WTC11 (cell line): ENCODE results near the gene CACNA2D4. TPM values are rescaled to one million over a fixed set of nuclear protein-coding genes. Genes with fewer than 3 reads are reported as not detected.

Experiments
- ATAC-seq: fragments of 200-7000 bp; cut with Tn5 transposase; 2 replicates; pipeline ENCODE4 v1.10.0; 2021; ENCODE audit warnings: mild to moderate bottlenecking, moderate library complexity
- CTCF ChIA-PET: fragments of 300-600 bp; sonication (Branson Sonifier 250); formaldehyde crosslinking; loops from one replicate; lab custom pipeline; 2021; ENCODE audit warnings: antibody characterized with exemption; lab: Charles Lee
- POLR2A ChIA-PET: fragments of 350-600 bp; sonication (Branson Sonifier 250); formaldehyde crosslinking; loops from one replicate; lab custom pipeline; 2021; ENCODE audit warnings: antibody characterized with exemption; lab: Charles Lee
- DNase-seq: peaks from one replicate; pipeline ENCODE4 v3.0.0; 2021; ENCODE audit warnings: low spot score
- H3K27ac Mint-ChIP-seq: 2 replicates; pipeline ENCODE4 v1.8.0; 2021; ENCODE audit warnings: mixed read lengths
- H3K27me3 Mint-ChIP-seq: 2 replicates; pipeline ENCODE4 v1.8.0; 2021; ENCODE audit warnings: low read depth, mild to moderate bottlenecking, moderate library complexity, mixed read lengths
- H3K36me3 Mint-ChIP-seq: 2 replicates; pipeline ENCODE4 v1.8.0; 2021; ENCODE audit warnings: mixed read lengths
- H3K4me1 Mint-ChIP-seq: 2 replicates; pipeline ENCODE4 v1.8.0; 2022; ENCODE audit warnings: mixed read lengths
- H3K4me3 Mint-ChIP-seq: 2 replicates; pipeline ENCODE4 v1.8.0; 2021; ENCODE audit warnings: mild to moderate bottlenecking, moderate library complexity, mixed read lengths
- H3K9me3 Mint-ChIP-seq: 2 replicates; pipeline ENCODE4 v1.8.0; 2021; ENCODE audit warnings: mixed read lengths
- ATF1 ChIP-seq: sonication (generic); formaldehyde crosslinking; IDR thresholded peaks from 2 replicates; pipeline ENCODE4 v1.8.1; 2023; ENCODE audit warnings: mild to moderate bottlenecking, moderate library complexity, missing genetic modification reagents
- CBFB ChIP-seq: sonication (generic); formaldehyde crosslinking; IDR thresholded peaks from 2 replicates; pipeline ENCODE4 v1.8.1; 2022; ENCODE audit warnings: mild to moderate bottlenecking, low read depth, missing genetic modification reagents
- E2F4 ChIP-seq: sonication (generic); formaldehyde crosslinking; IDR thresholded peaks from 2 replicates; pipeline ENCODE4 v1.8.1; 2022; ENCODE audit warnings: low read depth, mild to moderate bottlenecking, moderate library complexity, missing genetic modification reagents, borderline replicate concordance
- E2F5 ChIP-seq: sonication (generic); formaldehyde crosslinking; IDR thresholded peaks from 2 replicates; pipeline ENCODE4 v1.8.1; 2022; ENCODE audit warnings: mild to moderate bottlenecking, moderate library complexity, missing genetic modification reagents
- IRF1 ChIP-seq: sonication (generic); formaldehyde crosslinking; IDR thresholded peaks from 2 replicates; pipeline ENCODE4 v1.8.0; 2023; ENCODE audit warnings: missing genetic modification reagents
- IRF2 ChIP-seq: sonication (generic); formaldehyde crosslinking; IDR thresholded peaks from 2 replicates; pipeline ENCODE4 v1.8.0; 2022; ENCODE audit warnings: low read depth, missing genetic modification reagents, borderline replicate concordance
- NR1H2 ChIP-seq: sonication (generic); formaldehyde crosslinking; IDR thresholded peaks from 2 replicates; pipeline ENCODE4 v1.9.0; 2021; ENCODE audit warnings: mild to moderate bottlenecking, moderate library complexity, missing genetic modification reagents
- SP1 ChIP-seq: sonication (generic); formaldehyde crosslinking; conservative IDR thresholded peaks from 2 replicates; pipeline ENCODE4 v1.8.1; 2022; ENCODE audit warnings: missing genetic modification reagents
- TEAD1 ChIP-seq: sonication (generic); formaldehyde crosslinking; IDR thresholded peaks from 2 replicates; pipeline ENCODE4 v1.8.0; 2022; ENCODE audit warnings: mild to moderate bottlenecking, missing genetic modification reagents
- USF2 ChIP-seq: sonication (generic); formaldehyde crosslinking; IDR thresholded peaks from 2 replicates; pipeline ENCODE4 v1.8.1; 2023; ENCODE audit warnings: mild to moderate bottlenecking, missing genetic modification reagents, moderate library complexity
- ZNF317 ChIP-seq: sonication (generic); formaldehyde crosslinking; IDR thresholded peaks from 2 replicates; pipeline ENCODE4 v1.8.1; 2023; ENCODE audit warnings: low read depth, mild to moderate bottlenecking, moderate library complexity, missing genetic modification reagents, borderline replicate concordance
- ZNF423 ChIP-seq: fragments of 250-450 bp; sonication (Bioruptor Pico); IDR thresholded peaks from 2 replicates; pipeline ENCODE4 v2.1.2; 2022; ENCODE audit warnings: mild to moderate bottlenecking, moderate library complexity
- ZNF425 ChIP-seq: fragments of 250-450 bp; sonication (Bioruptor Pico); conservative IDR thresholded peaks from 2 replicates; pipeline ENCODE4 v1.9.0; 2021; ENCODE audit warnings: mild to moderate bottlenecking
- ZNF532 ChIP-seq: fragments of 250-450 bp; sonication (Bioruptor Pico); IDR thresholded peaks from 2 replicates; pipeline ENCODE4 v1.9.0; 2021; ENCODE audit warnings: mild to moderate bottlenecking, borderline replicate concordance
- total RNA-seq: library from RNA; stranded (reverse); gene quantifications from 3 replicates; pipeline ENCODE4 v1.2.3, GENCODE V29; 2021
- TF ChIP-seq, protein P1 (sequence below): sonication (generic); formaldehyde crosslinking; IDR thresholded peaks from 2 replicates; pipeline ENCODE4 v1.8.1; 2023; ENCODE audit warnings: mild to moderate bottlenecking, moderate library complexity, missing genetic modification reagents

The CACNA2D4 gene
- total RNA-seq, 1 experiment from 2014 or later, result 0.04 TPM

DNA sequence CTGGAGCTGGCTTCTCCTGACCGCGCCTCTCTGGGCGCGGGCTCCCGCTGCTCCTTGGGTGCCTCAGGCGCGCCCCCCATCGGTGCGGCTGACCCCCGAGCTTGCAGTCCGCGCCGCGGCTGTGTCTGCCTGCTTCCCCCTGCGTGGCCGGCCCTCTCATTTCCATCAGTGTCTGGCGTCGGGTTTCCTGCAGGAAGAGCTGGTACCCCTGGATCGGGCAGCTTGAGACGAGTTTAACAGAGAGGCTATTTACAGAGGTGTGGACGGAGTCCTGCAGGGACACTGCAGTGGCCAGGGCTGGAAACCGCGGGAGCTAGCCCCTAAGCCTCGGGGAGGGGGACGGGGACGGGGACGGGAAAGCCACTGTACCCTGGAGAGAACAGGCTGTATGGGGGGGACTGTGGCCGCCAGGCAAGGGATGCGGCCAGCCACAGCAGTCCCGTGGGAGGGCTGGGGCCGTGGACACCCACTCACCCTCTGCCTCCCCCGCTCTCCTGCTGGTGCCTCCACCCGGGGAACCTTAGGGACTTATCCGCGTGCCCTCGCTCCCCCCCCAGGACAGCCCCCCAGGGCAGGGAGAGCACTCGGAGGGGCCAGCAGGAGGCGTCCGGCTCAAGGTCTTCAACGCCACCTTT lies 3.7 kb upstream of the CACNA2D4 start (continued):
- TF ChIP-seq ZNF532, result no peak
- TF ChIP-seq, all 79 proteins: peak for 0

DNA sequence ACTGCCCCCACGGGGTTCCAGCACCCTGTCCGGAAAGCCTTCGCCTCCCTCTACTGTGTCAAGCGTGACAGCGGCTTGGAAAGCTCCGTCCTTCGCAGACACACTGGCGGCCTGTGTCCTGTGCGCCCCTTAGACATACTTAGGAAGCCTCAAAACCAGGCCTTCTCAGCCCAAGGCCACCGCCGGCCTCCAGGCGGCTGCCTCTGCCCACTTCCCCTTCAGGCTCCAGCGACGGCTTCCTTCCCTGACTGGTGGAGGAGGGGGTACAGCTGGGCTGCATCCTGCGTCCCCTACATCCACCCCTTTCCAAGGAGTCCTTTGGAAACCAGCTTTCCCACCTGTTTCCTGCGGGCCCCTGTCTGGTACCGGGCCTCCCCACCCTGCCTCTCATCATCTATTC lies 2.5 kb upstream of the CACNA2D4 start:
- Mint-ChIP-seq H3K4me1 (peaks cover 12% of the 10 kb centered on the region), H3K9me3 (no peaks in the 10 kb centered on the region), H3K27ac (no peak overlapping the region)
- DNase-seq, result no peak
- no peak for TF ChIP-seq NR1H2 (CRISPR knock-in tag)
- no peak for TF ChIP-seq E2F4 (CRISPR knock-in tag)
- no peak for TF ChIP-seq CBFB
- TF ChIP-seq, protein P1, sequence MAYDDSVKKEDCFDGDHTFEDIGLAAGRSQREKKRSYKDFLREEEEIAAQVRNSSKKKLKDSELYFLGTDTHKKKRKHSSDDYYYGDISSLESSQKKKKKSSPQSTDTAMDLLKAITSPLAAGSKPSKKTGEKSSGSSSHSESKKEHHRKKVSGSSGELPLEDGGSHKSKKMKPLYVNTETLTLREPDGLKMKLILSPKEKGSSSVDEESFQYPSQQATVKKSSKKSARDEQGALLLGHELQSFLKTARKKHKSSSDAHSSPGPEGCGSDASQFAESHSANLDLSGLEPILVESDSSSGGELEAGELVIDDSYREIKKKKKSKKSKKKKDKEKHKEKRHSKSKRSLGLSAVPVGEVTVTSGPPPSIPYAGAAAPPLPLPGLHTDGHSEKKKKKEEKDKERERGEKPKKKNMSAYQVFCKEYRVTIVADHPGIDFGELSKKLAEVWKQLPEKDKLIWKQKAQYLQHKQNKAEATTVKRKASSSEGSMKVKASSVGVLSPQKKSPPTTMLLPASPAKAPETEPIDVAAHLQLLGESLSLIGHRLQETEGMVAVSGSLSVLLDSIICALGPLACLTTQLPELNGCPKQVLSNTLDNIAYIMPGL (CRISPR knock-in tag), result no peak
- TF ChIP-seq USF2, result no peak
- TF ChIP-seq IRF2, result no peak
- no peak for TF ChIP-seq IRF1 (CRISPR knock-in tag)
- no peak for TF ChIP-seq ZNF317 (CRISPR knock-in tag)
- TF ChIP-seq TEAD1 (CRISPR knock-in tag), result no peak
- TF ChIP-seq, all 79 proteins: peak for 0
- CTCF ChIA-PET, result interaction anchor here (1.6 to 3.1 kb wide), 4 partner anchors 13 to 82 kb away, joined by 4 to 14 read pairs (median 5); no protein-coding TSS in a partner anchor
- ATAC-seq, result no peak
- H3K27me3 Mint-ChIP-seq, result 0 out of 2 replicates have a peak, but pooled peaks cover 2% of the 10 kb centered on the region
- POLR2A ChIA-PET, result no interaction called here
- H3K4me3 Mint-ChIP-seq, result no peak overlapping the region
- no peaks in the 10 kb centered on the region for H3K36me3 Mint-ChIP-seq

DNA sequence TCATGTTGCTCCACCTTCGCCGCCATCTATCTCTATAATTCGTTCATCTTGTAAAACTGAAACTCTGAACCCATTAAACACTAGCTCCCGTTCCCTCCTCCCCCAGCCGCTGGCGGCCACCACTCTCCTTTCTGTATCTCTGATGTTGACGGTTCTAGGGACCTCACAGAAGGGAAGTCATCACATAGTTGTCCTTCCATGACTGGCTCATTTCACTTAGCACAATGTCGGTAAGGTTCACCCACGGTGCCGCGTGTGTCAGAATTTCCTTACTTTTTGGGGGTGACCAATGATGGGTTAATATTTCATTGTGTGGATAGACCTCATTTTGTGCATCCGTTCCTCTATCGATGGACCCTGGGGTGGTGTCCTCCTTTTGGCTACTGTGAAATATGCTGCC lies 2.0 kb upstream of the CACNA2D4 start:
- ChIA-PET POLR2A (no interaction called here), CTCF (interaction anchor here (1.8 to 3.1 kb wide), 2 partner anchors 13 to 19 kb away, joined by 4 to 14 read pairs; no protein-coding TSS in a partner anchor)
- Mint-ChIP-seq H3K4me1 (peaks cover 12% of the 10 kb centered on the region), H3K36me3 (no peaks in the 10 kb centered on the region), H3K4me3 (no peak overlapping the region), H3K27me3 (0 out of 2 replicates have a peak, but pooled peaks cover 2% of the 10 kb centered on the region), H3K27ac (no peak overlapping the region), H3K9me3 (no peaks in the 10 kb centered on the region)
- no peak for DNase-seq
- no peak for ATAC-seq
- TF ChIP-seq SP1 (CRISPR knock-in tag) (no peak), E2F4 (CRISPR knock-in tag) (no peak), ZNF425 (CRISPR knock-in tag) (no peak), ZNF423 (CRISPR knock-in tag) (no peak), ATF1 (CRISPR knock-in tag) (no peak), E2F5 (CRISPR knock-in tag) (no peak)
